Hepatocyte (in vitro differentiated cells): Measurements from ENCODE around the gene C19orf12. TPM values are rescaled to one million over a fixed set of nuclear protein-coding genes. Genes with fewer than 3 reads are reported as not detected.

Source experiments
- DNase-seq: peaks from one replicate; pipeline ENCODE4 v3.0.0-alpha.2; 2016; ENCODE audit warnings: low spot score
- H2AFZ ChIP-seq: fragments of 200-600 bp; sonication (generic); 2 replicates; pipeline ENCODE4 v1.6.0; 2016; ENCODE audit warnings: antibody characterized with exemption, mild to moderate bottlenecking
- H3K27ac ChIP-seq: fragments of 200-600 bp; sonication (generic); 2 replicates; pipeline ENCODE4 v1.5.1; 2016; ENCODE audit warnings: mild to moderate bottlenecking
- H3K27me3 ChIP-seq: fragments of 200-600 bp; sonication (generic); 2 replicates; pipeline ENCODE4 v1.6.1; 2016
- H3K36me3 ChIP-seq: fragments of 200-600 bp; sonication (generic); replicated peaks from 2 replicates; pipeline ENCODE4 v1.5.1; 2016; ENCODE audit warnings: low read depth; ENCODE audit not compliant: insufficient read depth
- H3K4me1 ChIP-seq: fragments of 200-600 bp; sonication (generic); 2 replicates; pipeline ENCODE4 v1.5.1; 2016; ENCODE audit warnings: mild to moderate bottlenecking, moderate library complexity; ENCODE audit not compliant: insufficient read depth
- H3K4me2 ChIP-seq: fragments of 200-600 bp; sonication (generic); 2 replicates; pipeline ENCODE4 v1.6.0; 2016
- H3K4me3 ChIP-seq: fragments of 200-600 bp; sonication (generic); 2 replicates; pipeline ENCODE4 v1.5.1; 2016; ENCODE audit warnings: mild to moderate bottlenecking
- H3K79me2 ChIP-seq: fragments of 200-600 bp; sonication (generic); 2 replicates; pipeline ENCODE4 v1.6.0; 2017; ENCODE audit warnings: mild to moderate bottlenecking
- H3K9me2 ChIP-seq: fragments of 200-600 bp; sonication (generic); replicated peaks from 2 replicates; pipeline ENCODE4 v1.6.0; 2017; ENCODE audit warnings: mild to moderate bottlenecking; ENCODE audit not compliant: insufficient read depth
- H3K9me3 ChIP-seq: fragments of 200-600 bp; sonication (generic); 2 replicates; pipeline ENCODE4 v1.5.1; 2016; ENCODE audit warnings: low read depth, mild to moderate bottlenecking
- H4K20me1 ChIP-seq: fragments of 200-600 bp; sonication (generic); 2 replicates; pipeline ENCODE4 v1.6.0; 2016; ENCODE audit warnings: mild to moderate bottlenecking; ENCODE audit not compliant: insufficient read depth, poor library complexity, severe bottlenecking
- EZH2 ChIP-seq: fragments of 200-600 bp; sonication (generic); IDR thresholded peaks from 2 replicates; pipeline ENCODE4 v1.6.1; 2016; ENCODE audit warnings: antibody characterized with exemption, mild to moderate bottlenecking, borderline replicate concordance
- EZH2phosphoT487 ChIP-seq: fragments of 200-600 bp; sonication (generic); IDR thresholded peaks from one replicate; pipeline ENCODE4 v1.6.1; 2018; ENCODE audit warnings: antibody characterized with exemption, mild to moderate bottlenecking, low read depth, moderate library complexity; ENCODE audit not compliant: unreplicated experiment, severe bottlenecking
- WGBS: methylation state at CpG from one replicate; pipeline ENCODE4 v1.1.6; 2016; ENCODE audit warnings: low lambda C conversion rate; ENCODE audit errors: missing lambda C conversion rate; 5-methylcytosine and 5-hydroxymethylcytosine counted together
- polyA plus RNA-seq: library from polyadenylated mRNA; unstranded; fragments of >200 nt; fragmentation: Nextera tagmentation; extraction: Ambion mirVana; gene quantifications from 2 replicates; pipeline ENCODE4 v1.2.1, GENCODE V29; 2016
- total RNA-seq: library from RNA; depleted of rRNA; stranded (reverse); fragments of >200 nt; gene quantifications from 2 replicates; pipeline ENCODE4 v1.2.3, GENCODE V29; 2014
- TF ChIP-seq, protein P1 (sequence below): fragments of 200-600 bp; sonication (generic); IDR thresholded peaks from 2 replicates; pipeline ENCODE4 v1.5.1; 2016; ENCODE audit warnings: antibody characterized with exemption, mild to moderate bottlenecking; ENCODE audit not compliant: poor library complexity

The C19orf12 gene
- total and polyA plus RNA-seq, 2 experiments from 2014 or later, result 41.5 to 57.2 TPM

DNA sequence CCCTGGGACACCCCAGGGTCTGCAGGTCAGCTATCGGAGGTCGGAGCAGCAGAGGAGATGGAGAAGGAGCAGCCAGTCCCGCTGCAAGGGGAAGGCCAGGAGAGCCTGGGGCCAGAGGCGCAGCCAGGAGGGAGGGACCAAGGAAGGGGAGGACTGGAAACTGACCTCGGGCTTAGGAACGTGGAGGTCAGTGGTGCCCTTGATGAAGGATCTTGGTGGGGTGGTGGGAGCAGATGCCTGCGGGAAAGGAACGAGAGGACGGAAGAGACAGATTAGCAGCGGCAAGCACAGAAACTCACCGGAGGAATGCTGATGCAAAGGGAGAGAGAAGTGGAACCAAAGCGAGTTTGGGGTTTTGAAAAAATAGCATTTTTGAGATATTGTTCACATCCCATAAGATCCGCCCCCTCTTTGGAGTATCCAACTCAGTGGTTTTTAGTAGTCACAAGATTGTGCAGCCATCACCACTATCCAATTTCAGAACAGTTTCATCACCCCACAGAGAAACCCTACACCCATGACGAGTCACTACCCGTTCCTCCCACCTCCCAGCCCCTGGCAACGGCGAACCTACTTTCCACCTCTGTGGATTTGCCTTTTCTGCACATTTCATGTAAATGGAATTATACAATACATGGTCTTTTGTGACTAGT lies 27.7 kb downstream of the C19orf12 start:
- Histone ChIP-seq H4K20me1 (no peaks in the 10 kb centered on the region), H3K9me2 (no peaks in the 10 kb centered on the region), H3K36me3 (no peaks in the 10 kb centered on the region), H3K4me1 (no peaks in the 10 kb centered on the region), H3K27me3 (no peaks in the 10 kb centered on the region), H3K9me3 (no peaks in the 10 kb centered on the region), H2AFZ (no peak overlapping the region), H3K4me3 (no peak overlapping the region), H3K4me2 (no peak overlapping the region), H3K79me2 (no peaks in the 10 kb centered on the region), H3K27ac (no peak overlapping the region)
- TF ChIP-seq, protein P1, sequence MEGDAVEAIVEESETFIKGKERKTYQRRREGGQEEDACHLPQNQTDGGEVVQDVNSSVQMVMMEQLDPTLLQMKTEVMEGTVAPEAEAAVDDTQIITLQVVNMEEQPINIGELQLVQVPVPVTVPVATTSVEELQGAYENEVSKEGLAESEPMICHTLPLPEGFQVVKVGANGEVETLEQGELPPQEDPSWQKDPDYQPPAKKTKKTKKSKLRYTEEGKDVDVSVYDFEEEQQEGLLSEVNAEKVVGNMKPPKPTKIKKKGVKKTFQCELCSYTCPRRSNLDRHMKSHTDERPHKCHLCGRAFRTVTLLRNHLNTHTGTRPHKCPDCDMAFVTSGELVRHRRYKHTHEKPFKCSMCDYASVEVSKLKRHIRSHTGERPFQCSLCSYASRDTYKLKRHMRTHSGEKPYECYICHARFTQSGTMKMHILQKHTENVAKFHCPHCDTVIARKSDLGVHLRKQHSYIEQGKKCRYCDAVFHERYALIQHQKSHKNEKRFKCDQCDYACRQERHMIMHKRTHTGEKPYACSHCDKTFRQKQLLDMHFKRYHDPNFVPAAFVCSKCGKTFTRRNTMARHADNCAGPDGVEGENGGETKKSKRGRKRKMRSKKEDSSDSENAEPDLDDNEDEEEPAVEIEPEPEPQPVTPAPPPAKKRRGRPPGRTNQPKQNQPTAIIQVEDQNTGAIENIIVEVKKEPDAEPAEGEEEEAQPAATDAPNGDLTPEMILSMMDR, result no peak
- no peak for TF ChIP-seq EZH2phosphoT487
- no peak for TF ChIP-seq EZH2
- DNase-seq, result no peak
- WGBS, result 87% methylated on average over 17 of the region's 17 CpGs

- H3K4me1 ChIP-seq, result no peaks in the 10 kb centered on the region
- H3K4me3 ChIP-seq, result no peak overlapping the region
- no peaks in the 10 kb centered on the region for H3K9me3 ChIP-seq
- no peaks in the 10 kb centered on the region for H3K9me2 ChIP-seq
- H2AFZ ChIP-seq, result no peak overlapping the region
- no peaks in the 10 kb centered on the region for H3K79me2 ChIP-seq
- TF ChIP-seq, protein P1, result no peak
- no peak for TF ChIP-seq EZH2phosphoT487
- TF ChIP-seq EZH2, result no peak
- H3K4me2 ChIP-seq, result no peak overlapping the region
- H3K36me3 ChIP-seq, result no peaks in the 10 kb centered on the region
- no peaks in the 10 kb centered on the region for H4K20me1 ChIP-seq
- DNase-seq, result no peak
- H3K27me3 ChIP-seq, result no peaks in the 10 kb centered on the region
- H3K27ac ChIP-seq, result no peak overlapping the region
- WGBS, result 96% methylated on average over 8 of the region's 8 CpGs
These were observed 28.7 kb downstream of the C19orf12 start for GRCh38 chr19:29686285-29686805.

- no peaks in the 10 kb centered on the region for H3K36me3 ChIP-seq
- no peaks in the 10 kb centered on the region for H3K9me2 ChIP-seq
- no peaks in the 10 kb centered on the region for H3K27me3 ChIP-seq
- H3K4me1 ChIP-seq, result no peaks in the 10 kb centered on the region
- H3K4me3 ChIP-seq, result no peak overlapping the region
- no peak overlapping the region for H3K4me2 ChIP-seq
- no peaks in the 10 kb centered on the region for H3K79me2 ChIP-seq
- no peak overlapping the region for H3K27ac ChIP-seq
- no peak overlapping the region for H2AFZ ChIP-seq
- no peak for TF ChIP-seq EZH2phosphoT487
- no peaks in the 10 kb centered on the region for H4K20me1 ChIP-seq
- 85% methylated on average over 7 of the region's 7 CpGs for WGBS
- DNase-seq, result no peak
- no peaks in the 10 kb centered on the region for H3K9me3 ChIP-seq
These were observed 29.7 kb downstream of the C19orf12 start for GRCh38 chr19:29685326-29685725.

DNA sequence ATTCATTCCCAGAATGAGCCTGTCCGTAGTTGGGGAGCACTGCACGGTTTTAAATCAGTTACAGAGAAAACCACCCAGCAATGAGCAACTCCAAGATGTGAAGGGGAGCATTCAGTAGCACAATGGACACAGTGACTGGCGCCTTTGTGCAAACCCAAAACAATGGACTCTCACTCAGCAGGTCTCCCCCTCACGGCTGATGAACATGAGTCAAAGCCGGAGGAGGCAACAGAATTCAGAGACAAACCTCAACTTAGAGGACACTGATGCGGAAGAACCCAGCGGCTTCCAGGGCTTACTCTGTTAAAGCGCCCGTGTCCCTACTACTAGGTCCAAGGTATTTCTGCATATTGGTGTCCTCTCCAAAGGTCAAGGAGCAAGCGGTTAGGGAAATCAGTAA lies 32.1 kb downstream of the C19orf12 start:
- H3K4me1 ChIP-seq, result no peaks in the 10 kb centered on the region
- no peaks in the 10 kb centered on the region for H4K20me1 ChIP-seq
- H3K4me2 ChIP-seq, result no peak overlapping the region
- H3K79me2 ChIP-seq, result no peaks in the 10 kb centered on the region
- no peak overlapping the region for H2AFZ ChIP-seq
- DNase-seq, result no peak
- H3K36me3 ChIP-seq, result no peaks in the 10 kb centered on the region
- 83% methylated on average over 10 of the region's 10 CpGs for WGBS
- H3K27me3 ChIP-seq, result no peaks in the 10 kb centered on the region
- no peaks in the 10 kb centered on the region for H3K9me2 ChIP-seq
- TF ChIP-seq EZH2 (no peak), EZH2phosphoT487 (no peak)
- TF ChIP-seq, protein P1, result no peak
- no peak overlapping the region for H3K27ac ChIP-seq
- no peak overlapping the region for H3K4me3 ChIP-seq
- no peaks in the 10 kb centered on the region for H3K9me3 ChIP-seq
